ENCODE results near the gene EFR3B. TPM values are rescaled to one million over a fixed set of nuclear protein-coding genes. Genes with fewer than 3 reads are reported as not detected.
"Not testable (repeated sequence)": the region's sequence is repeated elsewhere in the genome, so short reads cannot be mapped to it uniquely, and the experiment has no call there.

The EFR3B gene
- polyA plus RNA-seq, 2 donors, result 0.11 to 0.12 TPM

GRCh38 chr2:25150993-25151392 lies 109.1 kb downstream of the EFR3B start:
- not testable (repeated sequence) for H3K4me1 ChIP-seq (ENCODE audit: control insufficient read depth in 2 of 2, insufficient read depth in 2 of 2, low read length in 1 of 2); H3K27ac ChIP-seq (ENCODE audit: low read depth in 2 of 2, low read length in 1 of 2); H3K9me3 ChIP-seq (ENCODE audit: control insufficient read depth in 2 of 2, insufficient read depth in 1 of 2, low read depth in 1 of 2, low read length in 1 of 2); H3K27me3 ChIP-seq (ENCODE audit: control insufficient read depth in 1 of 2, insufficient read depth in 2 of 2, low read length in 2 of 2); H3K4me3 ChIP-seq (ENCODE audit: low read depth in 1 of 2, low read length in 2 of 2); H3K36me3 ChIP-seq (ENCODE audit: control insufficient read depth in 2 of 2, insufficient read depth in 2 of 2, low read length in 1 of 2)
- 88 to 91% methylated on average over 5 of the region's 5 CpGs for WGBS, 2 donors

DNA sequence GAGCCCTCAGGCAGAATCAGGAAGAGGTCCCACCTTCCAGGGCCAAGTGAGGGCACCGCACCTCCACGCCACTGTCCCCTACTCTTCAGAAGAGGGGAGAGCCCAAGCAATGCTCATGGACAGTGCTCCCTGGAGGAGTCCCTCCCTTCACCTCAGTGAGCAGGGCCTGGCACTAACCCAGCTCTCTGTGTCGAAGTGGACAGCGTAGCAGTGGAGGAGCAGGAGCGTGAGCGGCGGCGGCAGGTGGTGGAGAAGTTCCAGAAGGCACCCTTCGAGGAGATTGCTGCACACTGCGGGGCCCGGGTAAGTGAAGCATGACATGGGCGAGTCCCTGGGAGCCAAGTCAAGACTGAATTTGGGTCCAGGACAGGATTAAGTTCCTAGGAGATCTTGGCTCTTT lies 109.8 kb downstream of the EFR3B start:
- Histone ChIP-seq H3K9me3 (ENCODE audit: control insufficient read depth in 2 of 2, insufficient read depth in 1 of 2, low read depth in 1 of 2, low read length in 1 of 2) (no peaks in the 10 kb centered on the region), H3K4me3 (ENCODE audit: low read depth in 1 of 2, low read length in 2 of 2) (no peak overlapping the region), H3K27ac (ENCODE audit: low read depth in 2 of 2, low read length in 1 of 2) (no peak overlapping the region), H3K27me3 (ENCODE audit: control insufficient read depth in 1 of 2, insufficient read depth in 2 of 2, low read length in 2 of 2) (no peaks in the 10 kb centered on the region), H3K36me3 (ENCODE audit: control insufficient read depth in 2 of 2, insufficient read depth in 2 of 2, low read length in 1 of 2) (no peaks in the 10 kb centered on the region), H3K4me1 (ENCODE audit: control insufficient read depth in 2 of 2, insufficient read depth in 2 of 2, low read length in 1 of 2) (peaks cover 0 to 3% of the 10 kb centered on the region in 2 donors)
- 63 to 64% methylated on average over 12 of the region's 12 CpGs for WGBS, 2 donors

DNA sequence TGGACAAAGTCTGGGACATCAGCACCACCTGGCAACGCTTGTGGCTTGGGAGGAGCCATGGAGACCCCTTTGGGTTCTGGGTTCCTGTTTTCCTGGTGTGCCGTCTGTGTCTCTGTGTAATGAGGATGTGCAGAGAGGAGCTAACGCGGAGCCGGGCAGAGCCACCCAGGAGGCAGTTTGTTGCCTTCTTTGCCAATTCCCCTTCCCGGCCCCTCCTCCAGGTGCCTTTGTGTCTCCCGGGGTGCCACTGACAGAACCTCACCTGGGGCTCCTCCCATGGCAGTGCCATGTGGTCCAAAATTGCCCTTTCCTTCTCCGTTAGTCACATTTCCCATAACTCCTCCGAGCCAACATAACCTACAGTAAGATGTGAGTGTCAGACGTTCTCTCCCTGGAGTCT lies 113.5 kb downstream of the EFR3B start:
- H3K4me1 ChIP-seq (ENCODE audit: control insufficient read depth in 2 of 2, insufficient read depth in 2 of 2, low read length in 1 of 2), result peaks cover 0 to 3% of the 10 kb centered on the region in 2 donors
- H3K36me3 ChIP-seq (ENCODE audit: control insufficient read depth in 2 of 2, insufficient read depth in 2 of 2, low read length in 1 of 2), result no peaks in the 10 kb centered on the region
- WGBS, 2 donors, result 80 to 89% methylated on average over 10 of the region's 10 CpGs
- no peaks in the 10 kb centered on the region for H3K9me3 ChIP-seq (ENCODE audit: control insufficient read depth in 2 of 2, insufficient read depth in 1 of 2, low read depth in 1 of 2, low read length in 1 of 2)
- H3K4me3 ChIP-seq (ENCODE audit: low read depth in 1 of 2, low read length in 2 of 2), result no peak overlapping the region
- no peak overlapping the region for H3K27ac ChIP-seq (ENCODE audit: low read depth in 2 of 2, low read length in 1 of 2)
- no peaks in the 10 kb centered on the region for H3K27me3 ChIP-seq (ENCODE audit: control insufficient read depth in 1 of 2, insufficient read depth in 2 of 2, low read length in 2 of 2)

DNA sequence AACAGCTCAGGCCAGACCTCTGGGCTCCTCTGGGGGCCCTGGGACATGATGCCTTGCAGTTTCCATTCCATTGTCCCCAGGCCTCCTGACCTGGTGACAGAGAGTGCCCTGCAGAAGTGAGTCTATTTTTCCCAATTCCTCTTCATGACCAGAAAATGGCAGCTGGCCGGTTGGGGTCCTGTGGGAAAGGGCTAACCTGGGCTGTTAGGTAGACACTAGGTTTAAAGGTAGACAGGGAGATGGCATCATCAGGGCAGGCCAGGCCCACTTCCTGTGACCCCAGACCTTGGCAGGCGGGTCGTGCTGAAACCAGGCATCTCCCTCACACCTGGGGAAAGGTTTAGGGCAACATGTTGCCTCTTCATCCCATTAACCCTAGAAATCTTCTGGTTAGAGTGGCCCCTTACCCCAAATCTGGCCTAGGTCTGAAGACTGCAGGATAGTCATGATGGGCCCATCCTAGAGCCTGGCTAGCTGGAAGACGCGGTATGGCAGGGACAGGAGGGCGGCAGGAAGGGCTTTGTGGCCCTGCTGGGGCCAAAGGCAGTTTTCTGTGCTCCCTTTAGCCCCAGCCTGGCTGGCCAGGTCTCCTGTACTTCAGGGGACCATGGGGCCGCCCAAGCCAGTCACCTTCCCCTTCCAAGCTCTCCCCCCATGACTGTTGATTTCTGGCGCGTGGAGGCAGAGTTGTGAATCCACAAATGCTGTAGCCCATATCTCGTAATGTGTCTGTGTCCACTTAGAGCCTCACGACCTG lies 116.4 kb downstream of the EFR3B start:
- Histone ChIP-seq H3K27me3 (ENCODE audit: control insufficient read depth in 1 of 2, insufficient read depth in 2 of 2, low read length in 2 of 2) (no peaks in the 10 kb centered on the region), H3K9me3 (ENCODE audit: control insufficient read depth in 2 of 2, insufficient read depth in 1 of 2, low read depth in 1 of 2, low read length in 1 of 2) (peaks cover 0 to 5% of the 10 kb centered on the region in 2 donors), H3K36me3 (ENCODE audit: control insufficient read depth in 2 of 2, insufficient read depth in 2 of 2, low read length in 1 of 2) (no peaks in the 10 kb centered on the region), H3K4me3 (ENCODE audit: low read depth in 1 of 2, low read length in 2 of 2) (no peak overlapping the region), H3K27ac (ENCODE audit: low read depth in 2 of 2, low read length in 1 of 2) (no peak overlapping the region), H3K4me1 (ENCODE audit: control insufficient read depth in 2 of 2, insufficient read depth in 2 of 2, low read length in 1 of 2) (peaks cover 2% of the 10 kb centered on the region in 2 donors)
- WGBS, 2 donors, result 95 to 97% methylated on average over 11 of the region's 11 CpGs

- H3K27ac ChIP-seq (ENCODE audit: low read depth in 2 of 2, low read length in 1 of 2), result no peak overlapping the region
- H3K27me3 ChIP-seq (ENCODE audit: control insufficient read depth in 1 of 2, insufficient read depth in 2 of 2, low read length in 2 of 2), result no peaks in the 10 kb centered on the region
- no peak overlapping the region for H3K4me3 ChIP-seq (ENCODE audit: low read depth in 1 of 2, low read length in 2 of 2)
- 74 to 76% methylated on average over 8 of the region's 8 CpGs for WGBS, 2 donors
- no peaks in the 10 kb centered on the region for H3K36me3 ChIP-seq (ENCODE audit: control insufficient read depth in 2 of 2, insufficient read depth in 2 of 2, low read length in 1 of 2)
- peaks cover 2% of the 10 kb centered on the region in 2 donors for H3K4me1 ChIP-seq (ENCODE audit: control insufficient read depth in 2 of 2, insufficient read depth in 2 of 2, low read length in 1 of 2)
- peaks cover 0 to 5% of the 10 kb centered on the region in 2 donors for H3K9me3 ChIP-seq (ENCODE audit: control insufficient read depth in 2 of 2, insufficient read depth in 1 of 2, low read depth in 1 of 2, low read length in 1 of 2)
Measured at GRCh38 chr2:25159949-25160348, 118.1 kb downstream of the EFR3B start.

DNA sequence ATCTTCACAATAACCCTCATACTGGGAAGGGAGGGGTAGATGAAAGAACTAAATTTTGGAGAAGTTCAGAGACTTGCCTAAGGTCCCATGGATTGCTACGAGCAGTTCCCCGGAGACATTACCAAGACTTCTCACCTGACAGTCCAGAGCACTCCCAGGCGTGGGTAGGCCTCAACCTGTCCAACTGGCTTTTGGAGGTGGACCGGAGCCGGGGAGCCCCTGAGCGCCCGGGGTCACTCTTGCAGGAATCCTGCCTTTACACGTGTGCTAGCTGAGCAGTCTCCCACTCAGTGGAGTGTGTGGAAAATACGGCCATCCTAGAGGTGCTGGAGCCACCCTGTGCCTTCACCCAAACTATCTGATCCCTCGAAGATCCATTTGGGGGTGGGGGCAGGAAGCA lies 118.5 kb downstream of the EFR3B start:
- Histone ChIP-seq H3K27ac (ENCODE audit: low read depth in 2 of 2, low read length in 1 of 2) (no peak overlapping the region), H3K9me3 (ENCODE audit: control insufficient read depth in 2 of 2, insufficient read depth in 1 of 2, low read depth in 1 of 2, low read length in 1 of 2) (peaks cover 0 to 5% of the 10 kb centered on the region in 2 donors), H3K4me1 (ENCODE audit: control insufficient read depth in 2 of 2, insufficient read depth in 2 of 2, low read length in 1 of 2) (peaks cover 2% of the 10 kb centered on the region in 2 donors), H3K4me3 (ENCODE audit: low read depth in 1 of 2, low read length in 2 of 2) (no peak overlapping the region), H3K36me3 (ENCODE audit: control insufficient read depth in 2 of 2, insufficient read depth in 2 of 2, low read length in 1 of 2) (no peaks in the 10 kb centered on the region), H3K27me3 (ENCODE audit: control insufficient read depth in 1 of 2, insufficient read depth in 2 of 2, low read length in 2 of 2) (no peaks in the 10 kb centered on the region)
- WGBS, 2 donors, result 90 to 96% methylated on average over 10 of the region's 10 CpGs

DNA sequence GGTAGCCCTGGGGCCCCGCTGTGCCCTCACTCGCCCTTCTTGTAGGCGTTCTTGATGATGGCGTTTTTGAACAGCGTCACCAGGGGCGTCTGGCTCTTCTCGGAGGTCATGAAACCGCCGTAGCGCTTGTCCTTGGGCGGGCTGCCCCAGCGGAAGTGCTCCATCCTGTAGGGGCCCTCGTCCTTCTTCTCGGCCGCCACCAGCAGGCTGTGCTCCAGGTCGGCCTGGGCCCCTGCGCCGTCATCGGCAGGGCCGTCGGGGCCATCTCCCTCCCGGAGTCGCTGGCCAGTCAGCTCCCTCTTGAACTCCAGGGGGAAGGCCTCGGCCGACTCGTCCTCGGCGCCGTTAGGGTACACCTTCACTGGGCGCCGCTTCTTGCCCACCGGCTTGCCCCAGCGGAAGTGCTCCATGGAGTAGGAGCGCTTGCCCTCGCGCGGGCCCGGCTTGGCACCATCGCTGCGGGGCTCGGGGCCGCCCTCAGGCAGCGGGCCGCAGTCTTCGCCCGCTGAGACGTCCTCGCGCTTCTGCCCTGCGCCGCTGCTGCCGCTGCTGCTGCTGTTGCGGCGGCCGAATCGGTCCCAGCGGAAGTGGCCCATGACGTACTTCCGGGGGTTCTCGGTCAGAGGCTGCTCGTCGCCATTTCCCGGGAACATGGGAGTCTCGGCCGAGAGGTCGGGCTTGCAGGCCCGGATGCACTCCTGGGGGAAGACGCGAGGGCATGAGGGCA lies 119.3 kb downstream of the EFR3B start:
- Histone ChIP-seq H3K36me3 (ENCODE audit: control insufficient read depth in 2 of 2, insufficient read depth in 2 of 2, low read length in 1 of 2) (no peaks in the 10 kb centered on the region), H3K27me3 (ENCODE audit: control insufficient read depth in 1 of 2, insufficient read depth in 2 of 2, low read length in 2 of 2) (no peaks in the 10 kb centered on the region), H3K4me1 (ENCODE audit: control insufficient read depth in 2 of 2, insufficient read depth in 2 of 2, low read length in 1 of 2) (peaks cover 2% of the 10 kb centered on the region in 2 donors), H3K27ac (ENCODE audit: low read depth in 2 of 2, low read length in 1 of 2) (no peak overlapping the region), H3K9me3 (ENCODE audit: control insufficient read depth in 2 of 2, insufficient read depth in 1 of 2, low read depth in 1 of 2, low read length in 1 of 2) (peaks cover 0 to 5% of the 10 kb centered on the region in 2 donors), H3K4me3 (ENCODE audit: low read depth in 1 of 2, low read length in 2 of 2) (peak overlapping the region; percentile 8 to 41)
- WGBS, 2 donors, result 41 to 52% methylated on average over 65 to 69 of the region's 69 CpGs

DNA sequence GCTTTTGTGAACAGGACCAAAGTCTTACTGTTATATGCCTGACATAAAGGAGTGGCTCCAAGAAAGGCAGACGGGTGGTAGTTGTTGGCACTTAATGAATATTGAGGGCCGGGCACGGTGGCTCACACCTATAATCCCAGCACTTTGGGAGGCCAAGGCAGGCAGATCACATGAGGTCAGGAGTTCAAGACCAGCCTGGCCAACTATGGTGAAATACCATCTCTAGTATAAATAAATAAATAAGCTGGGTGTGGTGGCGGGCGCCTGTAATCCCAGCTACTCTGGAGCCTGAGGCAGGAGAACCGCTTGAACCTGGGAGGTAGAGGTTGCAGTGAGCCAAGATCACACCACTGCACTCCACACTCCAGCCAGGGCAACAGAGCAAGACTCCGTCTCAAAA lies 120.2 kb downstream of the EFR3B start:
- WGBS, 2 donors, result 87% methylated on average over 7 of the region's 7 CpGs
- not testable (repeated sequence) for H3K36me3 ChIP-seq (ENCODE audit: control insufficient read depth in 2 of 2, insufficient read depth in 2 of 2, low read length in 1 of 2); H3K9me3 ChIP-seq (ENCODE audit: control insufficient read depth in 2 of 2, insufficient read depth in 1 of 2, low read depth in 1 of 2, low read length in 1 of 2); H3K27me3 ChIP-seq (ENCODE audit: control insufficient read depth in 1 of 2, insufficient read depth in 2 of 2, low read length in 2 of 2); H3K27ac ChIP-seq (ENCODE audit: low read depth in 2 of 2, low read length in 1 of 2); H3K4me1 ChIP-seq (ENCODE audit: control insufficient read depth in 2 of 2, insufficient read depth in 2 of 2, low read length in 1 of 2); H3K4me3 ChIP-seq (ENCODE audit: low read depth in 1 of 2, low read length in 2 of 2)

GRCh38 chr2:25164561-25164960 lies 122.7 kb downstream of the EFR3B start:
- 74 to 77% methylated on average over 8 of the region's 8 CpGs for WGBS, 2 donors
- Histone ChIP-seq H3K4me3 (ENCODE audit: low read depth in 1 of 2, low read length in 2 of 2) (no peak overlapping the region), H3K27me3 (ENCODE audit: control insufficient read depth in 1 of 2, insufficient read depth in 2 of 2, low read length in 2 of 2) (peaks cover 0 to 4% of the 10 kb centered on the region in 2 donors), H3K36me3 (ENCODE audit: control insufficient read depth in 2 of 2, insufficient read depth in 2 of 2, low read length in 1 of 2) (no peaks in the 10 kb centered on the region), H3K27ac (ENCODE audit: low read depth in 2 of 2, low read length in 1 of 2) (no peak overlapping the region), H3K9me3 (ENCODE audit: control insufficient read depth in 2 of 2, insufficient read depth in 1 of 2, low read depth in 1 of 2, low read length in 1 of 2) (peaks cover 0 to 5% of the 10 kb centered on the region in 2 donors), H3K4me1 (ENCODE audit: control insufficient read depth in 2 of 2, insufficient read depth in 2 of 2, low read length in 1 of 2) (peaks cover 2 to 6% of the 10 kb centered on the region in 2 donors)
